MM.1S (cell line): ENCODE results near the gene SHMT1.

Source experiments
- DNase-seq: peaks from one replicate; pipeline ENCODE4 v3.0.0-alpha.2; 2015
- H2AFZ ChIP-seq: fragments of 300-600 bp; sonication (generic); 2 replicates; pipeline ENCODE4 v1.6.0; 2016; ENCODE audit warnings: antibody characterized with exemption, low read length
- H3F3A ChIP-seq: fragments of 300-600 bp; sonication (generic); 2 replicates; pipeline ENCODE4 v1.6.1; 2016; ENCODE audit warnings: mild to moderate bottlenecking, antibody characterized with exemption, low read length, moderate library complexity, mixed read lengths; ENCODE audit not compliant: insufficient read depth
- H3K27ac ChIP-seq: fragments of 300-600 bp; sonication (generic); 2 replicates; pipeline ENCODE4 v1.5.1; 2016; ENCODE audit warnings: mild to moderate bottlenecking, low read length
- H3K27me3 ChIP-seq: fragments of 300-600 bp; sonication (generic); replicated peaks from 2 replicates; pipeline ENCODE4 v1.6.0; 2016; ENCODE audit warnings: low read length; ENCODE audit not compliant: insufficient read depth
- H3K36me3 ChIP-seq: fragments of 300-600 bp; sonication (generic); replicated peaks from 2 replicates; pipeline ENCODE4 v1.6.1; 2016; ENCODE audit warnings: mild to moderate bottlenecking, low read length, mixed read lengths; ENCODE audit not compliant: insufficient read depth
- H3K4me1 ChIP-seq: fragments of 300-600 bp; sonication (generic); 2 replicates; pipeline ENCODE4 v1.6.1; 2016; ENCODE audit warnings: low read length, mixed read lengths
- H3K4me2 ChIP-seq: fragments of 300-600 bp; sonication (generic); 2 replicates; pipeline ENCODE4 v1.6.0; 2016; ENCODE audit warnings: low read depth, low read length
- H3K4me3 ChIP-seq: fragments of 300-600 bp; sonication (generic); 2 replicates; pipeline ENCODE4 v1.5.1; 2016; ENCODE audit warnings: low read length, mixed read lengths
- H3K79me2 ChIP-seq: fragments of 300-600 bp; sonication (generic); 2 replicates; pipeline ENCODE4 v1.6.1; 2016; ENCODE audit warnings: mixed run types, low read length, mixed read lengths
- H3K9ac ChIP-seq: fragments of 300-600 bp; sonication (generic); 2 replicates; pipeline ENCODE4 v1.6.1; 2016; ENCODE audit warnings: low read length, mixed read lengths
- H3K9me2 ChIP-seq: fragments of 300-600 bp; sonication (generic); replicated peaks from 2 replicates; pipeline ENCODE4 v1.6.1; 2016; ENCODE audit warnings: mild to moderate bottlenecking, low read length, mixed read lengths; ENCODE audit not compliant: insufficient read depth
- H3K9me3 ChIP-seq: fragments of 300-600 bp; sonication (generic); replicated peaks from 2 replicates; pipeline ENCODE4 v1.6.1; 2016; ENCODE audit warnings: mild to moderate bottlenecking, low read length, mixed read lengths; ENCODE audit not compliant: insufficient read depth
- H4K20me1 ChIP-seq: fragments of 300-600 bp; sonication (generic); 2 replicates; pipeline ENCODE4 v1.6.1; 2016; ENCODE audit warnings: mild to moderate bottlenecking, low read length, moderate library complexity, mixed read lengths; ENCODE audit not compliant: insufficient read depth
- CTCF ChIP-seq: fragments of 300-600 bp; sonication (generic); IDR thresholded peaks from 2 replicates; pipeline ENCODE4 v1.5.1; 2016; ENCODE audit warnings: antibody characterized with exemption, low read length, mixed read lengths
- EZH2 ChIP-seq: fragments of 300-600 bp; sonication (generic); optimal IDR thresholded peaks from 2 replicates; pipeline ENCODE3; 2017; ENCODE audit warnings: low read depth, mild to moderate bottlenecking, antibody characterized with exemption, low read length, mixed read lengths
- EZH2phosphoT487 ChIP-seq: fragments of 300-600 bp; sonication (generic); IDR thresholded peaks from 2 replicates; pipeline ENCODE4 v1.6.1; 2018; ENCODE audit warnings: antibody characterized with exemption, low read length

Gene SHMT1

GRCh38 chr17:18322522-18322921, 40.8 kb downstream of the SHMT1 start:
- Histone ChIP-seq H3K4me1 (peaks cover 48% of the 10 kb centered on the region), H3K36me3 (no peaks in the 10 kb centered on the region), H3K4me2 (no peak overlapping the region)

GRCh38 chr17:18321309-18321708, 42.0 kb downstream of the SHMT1 start:
- peaks cover 74% of the 10 kb centered on the region for H3K79me2 ChIP-seq
- TF ChIP-seq EZH2phosphoT487, result no peak
- no peak for TF ChIP-seq EZH2
- TF ChIP-seq CTCF, result no peak
- 0 out of 2 replicates have a peak, but pooled peaks cover 4% of the 10 kb centered on the region for H4K20me1 ChIP-seq
- peaks cover 48% of the 10 kb centered on the region for H3K4me1 ChIP-seq
- H3K9me2 ChIP-seq, result no peaks in the 10 kb centered on the region
- H3K9ac ChIP-seq, result no peak overlapping the region
- no peak for DNase-seq
- no peak overlapping the region for H3K27ac ChIP-seq
- H3K36me3 ChIP-seq, result no peaks in the 10 kb centered on the region
- no peaks in the 10 kb centered on the region for H3K9me3 ChIP-seq
- peaks cover 22% of the 10 kb centered on the region for H3F3A ChIP-seq
- no peaks in the 10 kb centered on the region for H3K27me3 ChIP-seq
- no peak overlapping the region for H3K4me3 ChIP-seq
- H3K4me2 ChIP-seq, result no peak overlapping the region
- H2AFZ ChIP-seq, result no peak overlapping the region

More at GRCh38 chr17:18322522-18322921, 40.8 kb downstream of the SHMT1 start:
- H3K27ac ChIP-seq, result no peak overlapping the region
- H3K9me2 ChIP-seq, result no peaks in the 10 kb centered on the region
- no peak for TF ChIP-seq CTCF
- TF ChIP-seq EZH2phosphoT487, result no peak
- TF ChIP-seq EZH2, result no peak
- H3K79me2 ChIP-seq, result peaks cover 65% of the 10 kb centered on the region
- no peak overlapping the region for H3K9ac ChIP-seq
- DNase-seq, result no peak
- H3K4me3 ChIP-seq, result no peak overlapping the region
- H3K27me3 ChIP-seq, result no peaks in the 10 kb centered on the region
- peaks cover 34% of the 10 kb centered on the region for H3F3A ChIP-seq
- H4K20me1 ChIP-seq, result 0 out of 2 replicates have a peak, but pooled peaks cover 4% of the 10 kb centered on the region
- H2AFZ ChIP-seq, result no peak overlapping the region
- H3K9me3 ChIP-seq, result no peaks in the 10 kb centered on the region

- Histone ChIP-seq H3K27ac (no peak overlapping the region), H3K36me3 (no peaks in the 10 kb centered on the region)
Observed at GRCh38 chr17:18320301-18320700, 43.0 kb downstream of the SHMT1 start.

More at GRCh38 chr17:18320301-18320700, 43.0 kb downstream of the SHMT1 start:
- Histone ChIP-seq H3K4me3 (no peak overlapping the region), H4K20me1 (0 out of 2 replicates have a peak, but pooled peaks cover 4% of the 10 kb centered on the region), H3F3A (peaks cover 14% of the 10 kb centered on the region), H3K79me2 (peaks cover 84% of the 10 kb centered on the region), H3K27me3 (no peaks in the 10 kb centered on the region), H3K4me2 (no peak overlapping the region), H3K9me2 (no peaks in the 10 kb centered on the region), H3K9ac (no peak overlapping the region), H2AFZ (no peak overlapping the region), H3K4me1 (peaks cover 50% of the 10 kb centered on the region), H3K9me3 (no peaks in the 10 kb centered on the region)
- TF ChIP-seq EZH2phosphoT487 (no peak), EZH2 (no peak), CTCF (no peak)
- no peak for DNase-seq
